Lung (tissue), 12 donors: ENCODE data around the gene PDCD1. TPM values are rescaled to one million over a fixed set of nuclear protein-coding genes. Genes with fewer than 3 reads are reported as not detected.

Experiments used
- ATAC-seq: fragments of 200-7000 bp; cut with Tn5 transposase; one replicate; pipeline ENCODE4 v1.9.1; 2020; ENCODE audit warnings: moderate number of reproducible peaks; ENCODE audit not compliant: insufficient read depth, low FRiP score
- DNase-seq, 3 donors: peaks; one replicate each; pipeline ENCODE4 v3.0.0-alpha.2; 2013 to 2017
- H3K27ac ChIP-seq, 2 donors: one replicate each; pipeline ENCODE4 v1.5.1; 2013; ENCODE audit warnings: mild to moderate bottlenecking in 2 of 2, moderate library complexity in 2 of 2, control low read depth in 1 of 2, inconsistent platforms in 1 of 2, low read depth in 1 of 2, low read length in 1 of 2
- H3K27me3 ChIP-seq, 3 donors: one replicate each; pipeline ENCODE4 v1.5.1; 2013; ENCODE audit warnings: low read length in 2 of 3; ENCODE audit not compliant: control insufficient read depth in 3 of 3, insufficient read depth in 3 of 3
- H3K36me3 ChIP-seq, 4 donors: one replicate each; pipeline ENCODE4 v1.5.1; 2013; ENCODE audit warnings: low read length in 4 of 4, mild to moderate bottlenecking in 1 of 4, moderate library complexity in 1 of 4; ENCODE audit not compliant: control insufficient read depth in 4 of 4, insufficient read depth in 4 of 4
- H3K4me1 ChIP-seq, 5 donors: one replicate each; pipeline ENCODE4 v1.5.1; 2013; ENCODE audit warnings: low read length in 5 of 5, mild to moderate bottlenecking in 2 of 5, moderate library complexity in 1 of 5; ENCODE audit not compliant: control insufficient read depth in 5 of 5, insufficient read depth in 5 of 5
- H3K4me3 ChIP-seq: one replicate; pipeline ENCODE4 v1.5.1; 2013; ENCODE audit warnings: mild to moderate bottlenecking, control low read depth, moderate library complexity
- H3K9ac ChIP-seq, 2 donors: one replicate each; pipeline ENCODE4 v1.5.1; 2013; ENCODE audit warnings: low read length in 2 of 2, control low read depth in 1 of 2; ENCODE audit not compliant: insufficient read depth in 1 of 2
- H3K9me3 ChIP-seq, 4 donors: one replicate each; pipeline ENCODE4 v1.5.1; 2013; ENCODE audit warnings: low read length in 3 of 4, mild to moderate bottlenecking in 1 of 4, moderate library complexity in 1 of 4; ENCODE audit not compliant: control insufficient read depth in 4 of 4, insufficient read depth in 3 of 4
- WGBS, 2 donors: extraction: QIAGEN DNeasy Blood & Tissue Kit; methylation state at CpG; one replicate each; pipeline ENCODE4 v1.1.7; 2013; 5-methylcytosine and 5-hydroxymethylcytosine counted together
- polyA plus RNA-seq, 2 donors: library from polyadenylated mRNA; stranded (reverse); fragments of 200-250 nt; gene quantifications; one replicate each; pipeline ENCODE4 v1.2.1, GENCODE V29; 2013
- total RNA-seq, 2 donors: library from RNA; depleted of rRNA in 1 of 2; stranded (reverse); fragments of >200 nt in 1 of 2; gene quantifications; one replicate each; pipeline ENCODE4 v1.2.1, GENCODE V29; 2014 to 2021
- TF ChIP-seq, protein P1 (sequence below): IDR thresholded peaks from 2 replicates; pipeline ENCODE4 v1.5.1; 2012; ENCODE audit warnings: mild to moderate bottlenecking; ENCODE audit errors: control extremely low read depth, extremely low read depth
- donor health status: control.
- donor health status: control.
- donor health status: Bipolar disorder and iron deficiency.
- donor health status: healthy.
- donor health status: DM: yes; HTN: yes; CAD: no.

The PDCD1 gene
- total and polyA plus RNA-seq, 4 donors = 0.59 to 0.97 (median 0.81) TPM

- Histone ChIP-seq H3K27ac (no peak overlapping the region), H3K4me3 (no peak overlapping the region), H3K27me3 (peaks cover 2 to 8% (median 4%) of the 10 kb centered on the region in 3 donors), H3K4me1 (peaks cover 0 to 9% (median 3%) of the 10 kb centered on the region in 5 donors), H3K9ac (no peak overlapping the region), H3K9me3 (peaks cover 0 to 2% (median 0%) of the 10 kb centered on the region in 4 donors), H3K36me3 (no peaks in the 10 kb centered on the region)
- WGBS, 2 donors = 86 to 91% methylated on average over 22 of the region's 22 CpGs
- TF ChIP-seq, protein P1, sequence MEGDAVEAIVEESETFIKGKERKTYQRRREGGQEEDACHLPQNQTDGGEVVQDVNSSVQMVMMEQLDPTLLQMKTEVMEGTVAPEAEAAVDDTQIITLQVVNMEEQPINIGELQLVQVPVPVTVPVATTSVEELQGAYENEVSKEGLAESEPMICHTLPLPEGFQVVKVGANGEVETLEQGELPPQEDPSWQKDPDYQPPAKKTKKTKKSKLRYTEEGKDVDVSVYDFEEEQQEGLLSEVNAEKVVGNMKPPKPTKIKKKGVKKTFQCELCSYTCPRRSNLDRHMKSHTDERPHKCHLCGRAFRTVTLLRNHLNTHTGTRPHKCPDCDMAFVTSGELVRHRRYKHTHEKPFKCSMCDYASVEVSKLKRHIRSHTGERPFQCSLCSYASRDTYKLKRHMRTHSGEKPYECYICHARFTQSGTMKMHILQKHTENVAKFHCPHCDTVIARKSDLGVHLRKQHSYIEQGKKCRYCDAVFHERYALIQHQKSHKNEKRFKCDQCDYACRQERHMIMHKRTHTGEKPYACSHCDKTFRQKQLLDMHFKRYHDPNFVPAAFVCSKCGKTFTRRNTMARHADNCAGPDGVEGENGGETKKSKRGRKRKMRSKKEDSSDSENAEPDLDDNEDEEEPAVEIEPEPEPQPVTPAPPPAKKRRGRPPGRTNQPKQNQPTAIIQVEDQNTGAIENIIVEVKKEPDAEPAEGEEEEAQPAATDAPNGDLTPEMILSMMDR = no peak
- DNase-seq = no peak
- no peak for ATAC-seq
Observed at GRCh38 chr2:241846406-241846805, 12.3 kb downstream of the PDCD1 start.

DNA sequence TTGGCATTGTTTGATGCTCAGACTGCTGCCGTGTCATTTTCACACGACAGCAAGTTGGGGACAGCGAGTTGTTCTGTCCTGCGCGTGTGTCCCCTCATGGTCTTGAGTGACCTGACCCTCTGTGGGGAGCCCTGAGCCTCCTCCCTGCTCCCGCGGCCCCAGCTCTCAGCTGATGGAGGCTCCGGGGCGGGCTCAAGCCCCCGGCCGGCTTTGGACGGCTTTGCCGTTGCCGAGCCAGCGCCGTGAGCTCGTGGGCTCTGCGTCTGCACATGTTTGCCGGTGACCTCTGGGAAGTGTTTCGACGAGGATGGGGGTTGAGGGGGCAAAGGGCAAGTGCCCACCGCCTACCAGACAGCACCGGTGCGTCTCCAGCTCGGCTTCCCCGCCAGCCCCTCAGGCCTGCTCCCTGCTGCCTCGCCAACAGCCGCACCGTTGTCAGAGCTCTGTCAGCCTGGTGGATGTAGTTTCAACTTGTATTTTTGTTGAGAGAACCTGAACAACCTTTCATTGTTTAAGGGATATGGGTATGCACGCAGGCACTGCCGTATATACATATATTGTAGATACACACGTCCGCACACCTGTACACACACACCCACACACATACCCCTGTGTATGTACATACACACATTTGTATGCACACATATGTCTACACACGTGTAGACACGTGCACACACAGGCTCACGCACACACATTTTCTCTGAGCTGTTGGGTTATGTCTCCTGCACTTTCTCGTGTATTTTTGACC, 13.7 kb downstream of the PDCD1 start:
- ATAC-seq (no peak), DNase-seq (no peak)
- no peak overlapping the region for H3K4me3 ChIP-seq
- 79 to 87% methylated on average over 37 of the region's 37 CpGs for WGBS, 2 donors
- TF ChIP-seq, protein P1 = no peak
- no peak overlapping the region for H3K27ac ChIP-seq
- H3K27me3 ChIP-seq = peaks cover 0 to 8% (median 4%) of the 10 kb centered on the region in 3 donors
- H3K9me3 ChIP-seq = peaks cover 0 to 2% (median 0%) of the 10 kb centered on the region in 4 donors
- H3K9ac ChIP-seq = no peak overlapping the region
- H3K4me1 ChIP-seq = peaks cover 0 to 9% (median 3%) of the 10 kb centered on the region in 5 donors
- H3K36me3 ChIP-seq = no peaks in the 10 kb centered on the region

GRCh38 chr2:241844066-241844728, 14.5 kb downstream of the PDCD1 start:
- Histone ChIP-seq H3K9ac (no peak overlapping the region), H3K27me3 (peaks cover 0 to 8% (median 4%) of the 10 kb centered on the region in 3 donors), H3K27ac (peak overlapping the region in 1 of 2 donors; percentile 55), H3K9me3 (peaks cover 0 to 2% (median 0%) of the 10 kb centered on the region in 4 donors), H3K36me3 (no peaks in the 10 kb centered on the region), H3K4me1 (peaks cover 0 to 9% (median 3%) of the 10 kb centered on the region in 5 donors), H3K4me3 (peak overlapping the region; percentile 24)
- TF ChIP-seq, protein P1 = no peak
- ATAC-seq = peak; percentile 86
- WGBS, 2 donors = 6 to 8% methylated on average over 46 to 65 of the region's 65 CpGs
- DNase-seq = peak; percentile 66 to 86 (median 71)
